Activated T-cell treated with anti-CD3 and anti-CD28 coated beads for 24 hours (primary cell): ENCODE data around the gene FAM107B.
"Not testable (repeated sequence)": the region's sequence is repeated elsewhere in the genome, so short reads cannot be mapped to it uniquely, and the experiment has no call there.

Experiments used
- DNase-seq: peaks from one replicate; pipeline ENCODE4 v3.0.0-alpha.2; 2020; ENCODE audit warnings: low read depth

Gene FAM107B

DNA sequence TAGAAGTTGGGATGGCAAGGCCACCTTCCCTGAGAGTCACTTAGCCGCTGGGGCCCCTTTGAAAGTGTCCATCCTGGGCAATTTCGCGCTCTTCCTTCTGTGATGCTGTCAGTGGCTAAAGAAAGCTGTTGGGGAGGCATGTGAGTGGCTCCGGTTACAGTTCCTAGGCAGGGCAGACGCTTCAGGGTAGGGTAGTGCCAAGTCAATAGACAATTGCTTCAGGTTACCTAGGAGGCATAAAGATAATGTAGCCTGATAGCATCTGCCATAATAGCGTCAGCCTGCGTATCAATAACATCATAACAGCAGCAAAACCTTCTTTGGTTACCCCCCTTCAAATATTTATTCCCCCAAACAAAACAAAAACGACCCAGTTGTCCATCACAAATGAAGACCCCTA, at the start of gene FAM107B:
Gene FAM107B, minus strand, starts transcription at position 101 of the 400 bp plus-strand sequence. CDS start 234 bp downstream, outside the sequence.
- no peak for DNase-seq

- DNase-seq = no peak
Observed at GRCh38 chr10:14823966-14824365, 49.3 kb upstream of the FAM107B start.

- peak; percentile 23 for DNase-seq
Observed at GRCh38 chr10:14822879-14823755, 48.4 kb upstream of the FAM107B start.

GRCh38 chr10:14821635-14822375, 47.1 kb upstream of the FAM107B start:
- no peak for DNase-seq

DNA sequence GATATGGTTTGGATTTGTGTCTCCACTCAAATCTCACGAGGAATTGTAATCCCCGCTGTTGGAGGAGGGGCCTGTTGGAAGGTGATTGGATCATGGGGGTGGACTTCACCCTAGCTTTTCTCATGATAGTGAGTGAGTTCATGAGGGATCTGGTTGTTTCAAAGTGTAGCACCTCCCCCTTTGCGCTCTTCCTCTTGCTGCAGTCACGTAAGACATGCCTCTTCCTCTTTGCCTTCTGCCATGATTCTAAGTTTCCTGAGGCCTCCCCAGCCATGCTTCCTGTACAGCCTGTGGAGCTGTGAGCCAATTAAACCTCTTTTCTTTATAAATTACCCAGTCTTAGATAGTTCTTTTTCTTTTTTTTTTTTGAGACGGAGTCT, 46.1 kb upstream of the FAM107B start:
- DNase-seq = no peak

- DNase-seq = no peak
Observed at GRCh38 chr10:14820010-14820774, 45.5 kb upstream of the FAM107B start.

- not testable (repeated sequence) for DNase-seq
Observed at GRCh38 chr10:14816717-14817116, 42.0 kb upstream of the FAM107B start.

DNA sequence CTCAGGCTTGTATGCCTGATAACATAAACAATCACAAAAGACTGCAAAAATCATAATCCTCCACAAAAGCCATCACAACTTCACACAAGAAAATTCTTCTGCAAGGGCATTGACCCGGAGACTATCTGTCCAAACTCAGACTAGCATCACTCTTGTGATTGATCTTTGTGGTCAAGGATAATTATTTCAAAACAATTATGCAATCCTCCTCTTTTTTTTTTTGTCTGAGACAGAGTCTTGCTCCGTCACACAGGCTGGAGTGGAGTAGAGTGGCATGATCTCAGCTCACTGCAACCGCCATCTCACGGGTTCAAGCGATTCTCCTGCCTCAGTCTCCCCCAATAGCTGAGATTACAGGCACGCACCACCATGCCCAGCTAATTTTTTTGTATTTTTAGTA, 41.0 kb upstream of the FAM107B start:
- DNase-seq = no peak

GRCh38 chr10:14812271-14812670, 37.6 kb upstream of the FAM107B start:
- no peak for DNase-seq

- no peak for DNase-seq
Observed at GRCh38 chr10:14810969-14811953, 36.6 kb upstream of the FAM107B start.

DNA sequence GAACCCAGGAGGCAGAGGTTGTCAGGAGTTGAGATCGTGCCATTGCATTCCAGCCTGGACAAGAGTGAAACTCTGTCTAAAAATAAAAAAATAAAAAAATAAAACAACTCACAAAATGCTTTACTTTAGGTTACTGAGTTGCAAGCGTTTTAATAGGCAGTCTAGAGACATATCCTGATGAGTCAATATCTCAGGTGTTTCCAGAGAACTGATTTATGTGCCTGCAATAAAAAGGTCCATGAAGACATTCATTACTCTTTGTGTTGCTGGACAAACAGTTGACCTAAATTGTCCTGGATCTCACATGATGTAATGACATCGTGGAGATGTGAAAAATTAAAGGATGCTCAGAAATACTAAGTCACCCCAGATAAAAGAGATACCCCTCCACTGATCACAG, 31.6 kb upstream of the FAM107B start:
- DNase-seq = no peak

DNA sequence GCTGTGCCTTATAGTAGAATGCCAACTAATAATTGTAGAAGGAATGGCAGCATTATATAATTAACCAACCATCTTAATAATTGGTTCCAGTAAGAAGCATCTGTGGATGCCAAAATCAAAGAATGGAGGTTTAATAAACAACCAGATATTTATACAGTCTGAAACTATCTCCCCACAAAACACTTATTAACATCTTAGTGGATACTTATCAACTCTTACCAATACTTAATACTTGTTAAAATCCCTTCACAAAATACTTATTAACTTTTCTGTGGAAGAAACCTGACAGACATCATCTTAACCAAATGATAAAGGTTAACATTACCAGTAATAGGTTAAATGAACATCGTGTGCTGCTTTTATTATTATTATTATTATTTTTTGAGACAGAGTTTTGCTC, 29.1 kb upstream of the FAM107B start:
- no peak for DNase-seq

DNA sequence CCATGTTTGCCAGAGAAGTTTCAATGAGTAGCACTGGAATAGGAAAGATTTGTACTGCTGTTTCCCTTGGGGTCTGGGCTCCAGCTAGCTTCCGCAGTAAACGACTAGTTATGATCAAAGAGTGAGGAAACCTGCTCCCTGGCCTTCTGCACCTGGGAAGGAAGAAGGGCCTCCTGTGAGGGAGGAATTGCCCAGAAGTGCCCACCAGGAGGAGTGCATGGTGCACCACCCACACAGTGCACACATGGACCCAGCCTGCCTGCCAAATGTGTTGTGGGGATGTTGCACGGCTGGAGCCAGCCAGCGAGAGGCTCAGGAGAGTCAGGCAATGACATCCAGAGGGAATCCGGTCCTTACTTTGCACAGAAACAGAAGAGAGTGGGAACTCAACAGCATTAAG, 27.0 kb upstream of the FAM107B start:
- DNase-seq = no peak

GRCh38 chr10:14800397-14800796, 25.7 kb upstream of the FAM107B start:
- DNase-seq = no peak

DNA sequence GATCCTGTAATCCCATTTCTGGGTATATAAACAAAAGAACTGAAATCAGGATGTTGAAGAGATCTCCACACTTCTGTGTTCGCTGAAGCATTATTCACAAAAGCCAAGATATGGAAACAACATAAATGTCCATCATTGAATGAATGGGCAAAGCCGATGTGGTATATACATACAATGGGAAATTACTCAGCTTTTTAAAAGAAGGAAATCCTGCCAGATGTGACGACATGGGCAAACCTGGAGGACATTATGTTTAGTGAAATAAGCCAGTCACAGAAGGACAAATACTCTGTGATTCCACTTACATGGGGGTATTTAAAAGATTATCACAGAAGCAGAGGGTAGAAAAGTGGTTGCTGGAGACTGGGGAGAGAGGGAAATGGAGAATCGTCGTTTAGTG, 23.9 kb upstream of the FAM107B start:
- no peak for DNase-seq

GRCh38 chr10:14787938-14788337, 13.2 kb upstream of the FAM107B start:
- DNase-seq = no peak

DNA sequence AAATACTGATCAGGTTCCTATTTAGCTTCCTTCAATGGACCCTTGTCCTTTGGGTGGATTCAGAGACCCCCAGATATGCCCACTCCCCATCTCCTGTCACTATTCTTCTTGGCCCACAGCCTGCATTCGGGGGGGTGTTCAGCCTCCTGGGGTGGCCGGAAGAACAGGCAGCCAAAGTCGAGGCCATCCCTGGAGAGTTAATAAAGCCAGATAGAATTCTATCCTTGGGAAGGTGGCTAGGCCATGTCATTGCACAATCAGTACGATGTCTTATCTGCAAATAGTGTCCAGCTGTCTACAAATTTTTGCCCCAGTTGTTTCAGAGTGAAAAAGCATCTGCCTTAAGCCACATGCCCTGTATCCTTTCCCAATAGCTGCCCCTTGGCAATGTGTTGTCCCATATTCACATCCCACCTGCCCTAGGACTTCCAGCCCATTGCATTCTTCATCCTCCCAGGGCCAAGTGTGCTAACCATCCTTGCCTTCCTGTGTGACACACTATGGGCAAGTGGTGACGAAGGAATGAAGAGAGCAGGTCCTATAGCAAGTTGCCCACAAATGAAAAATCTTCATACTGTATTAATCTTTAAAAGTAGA, 9.9 kb upstream of the FAM107B start:
- DNase-seq = no peak

GRCh38 chr10:14782691-14783363, 8.1 kb upstream of the FAM107B start:
- DNase-seq = no peak

GRCh38 chr10:14781763-14782162, 7.1 kb upstream of the FAM107B start:
- no peak for DNase-seq

DNA sequence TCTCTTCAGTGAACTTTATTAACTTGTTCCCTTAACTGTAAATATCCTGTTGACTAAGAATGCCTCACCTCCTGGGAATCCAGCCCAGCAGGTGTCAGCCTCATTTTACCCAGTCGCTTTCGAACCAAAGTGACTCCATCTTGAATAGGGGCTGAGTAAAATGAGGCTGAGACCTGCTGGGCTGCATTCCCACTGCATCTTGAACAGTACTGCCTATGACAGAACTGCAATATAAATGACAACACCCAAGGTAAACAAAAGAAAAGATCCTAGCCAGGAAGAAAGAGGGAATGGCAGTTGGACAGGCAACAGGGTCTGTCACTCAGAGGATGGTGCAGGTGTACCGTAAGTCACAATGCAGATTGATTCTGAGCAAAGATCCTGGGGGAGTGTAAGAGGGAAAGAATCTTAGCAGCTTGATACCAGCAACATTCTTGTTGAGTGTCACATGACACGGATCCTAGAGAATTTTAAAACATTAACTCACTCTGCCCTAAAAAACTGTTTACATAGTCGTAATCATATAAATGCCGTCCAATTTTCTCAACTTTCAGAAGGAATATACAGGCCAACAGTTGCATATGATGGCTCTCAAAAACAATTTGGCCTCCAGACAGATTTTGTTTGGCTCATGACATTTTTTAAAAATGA, 4.4 kb upstream of the FAM107B start:
- DNase-seq = no peak
